Measurements from ENCODE around the gene IMPACT. TPM values are rescaled to one million over a fixed set of nuclear protein-coding genes. Genes with fewer than 3 reads are reported as not detected.

IMPACT gene
- total and polyA plus RNA-seq, 2 of the 8 experiments (the other 6 are each of a cell fraction or from before 2014, with no cell fraction given) = 31.1 to 44.6 TPM

- TF ChIP-seq CHD7 (IDR thresholded peaks at IDR 0.05; ENCODE audit: insufficient replicate concordance, low read length) = no peak
Observed at GRCh38 chr18:24426398-24427294, at the start of gene IMPACT (continued).

All from H1 (cell line).